ENCODE measurements around the gene TMEM121.

Gene TMEM121

GRCh38 chr14:105508069-105508468 lies 18.3 kb upstream of the TMEM121 start:
- H3K36me3 Mint-ChIP-seq (ENCODE audit: insufficient read depth): peaks cover 19% of the 10 kb centered on the region
- H3K27me3 Mint-ChIP-seq: peaks cover 28 to 57% of the 10 kb centered on the region in 2 donors
- ATAC-seq (replicated peaks): no peak
- no peak overlapping the region for H3K4me3 Mint-ChIP-seq
- no peak overlapping the region for H3K27ac Mint-ChIP-seq
- no peak for DNase-seq
- H3K4me1 Mint-ChIP-seq (ENCODE audit: low read depth in 2 of 2): no peaks in the 10 kb centered on the region
- H3K9me3 Mint-ChIP-seq: no peaks in the 10 kb centered on the region

GRCh38 chr14:105508601-105509000 lies 17.8 kb upstream of the TMEM121 start:
- peaks cover 34 to 59% of the 10 kb centered on the region in 2 donors for H3K27me3 Mint-ChIP-seq
- peaks cover 13% of the 10 kb centered on the region for H3K36me3 Mint-ChIP-seq (ENCODE audit: insufficient read depth)
- no peak for ATAC-seq (replicated peaks)
- no peak overlapping the region for H3K27ac Mint-ChIP-seq
- H3K9me3 Mint-ChIP-seq: no peaks in the 10 kb centered on the region
- H3K4me3 Mint-ChIP-seq: no peak overlapping the region
- H3K4me1 Mint-ChIP-seq (ENCODE audit: low read depth in 2 of 2): no peaks in the 10 kb centered on the region
- no peak for DNase-seq

GRCh38 chr14:105517096-105517495 lies 9.3 kb upstream of the TMEM121 start:
- peaks cover 75 to 84% of the 10 kb centered on the region in 2 donors for H3K27me3 Mint-ChIP-seq
- no peaks in the 10 kb centered on the region for H3K4me1 Mint-ChIP-seq (ENCODE audit: low read depth in 2 of 2)
- DNase-seq: no peak
- ATAC-seq (replicated peaks): no peak
- no peaks in the 10 kb centered on the region for H3K9me3 Mint-ChIP-seq
- H3K36me3 Mint-ChIP-seq (ENCODE audit: insufficient read depth): no peaks in the 10 kb centered on the region
- no peak overlapping the region for H3K4me3 Mint-ChIP-seq
- H3K27ac Mint-ChIP-seq: no peak overlapping the region

GRCh38 chr14:105519946-105520698 lies 6.3 kb upstream of the TMEM121 start:
- Mint-ChIP-seq H3K4me3 (no peak overlapping the region), H3K36me3 (ENCODE audit: insufficient read depth) (no peaks in the 10 kb centered on the region), H3K4me1 (ENCODE audit: low read depth in 2 of 2) (no peaks in the 10 kb centered on the region), H3K9me3 (no peaks in the 10 kb centered on the region), H3K27me3 (peaks cover 60 to 68% of the 10 kb centered on the region in 2 donors), H3K27ac (no peak overlapping the region)
- ATAC-seq (replicated peaks): no peak
- DNase-seq: no peak

GRCh38 chr14:105525326-105525725 lies 1.1 kb upstream of the TMEM121 start:
- Mint-ChIP-seq H3K27ac (no peak overlapping the region), H3K27me3 (peaks cover 32 to 43% of the 10 kb centered on the region in 2 donors), H3K4me3 (peak overlapping the region; percentile 47 to 57), H3K36me3 (ENCODE audit: insufficient read depth) (peaks cover 4% of the 10 kb centered on the region), H3K9me3 (no peaks in the 10 kb centered on the region), H3K4me1 (ENCODE audit: low read depth in 2 of 2) (peaks cover 5 to 15% of the 10 kb centered on the region in 2 donors)
- ATAC-seq (replicated peaks) (no peak), DNase-seq (no peak)

GRCh38 chr14:105526776-105527380 lies 495 bp downstream of the TMEM121 start:
- DNase-seq: no peak
- no peak for ATAC-seq (replicated peaks)
- H3K9me3 Mint-ChIP-seq: no peaks in the 10 kb centered on the region
- peaks cover 5 to 18% of the 10 kb centered on the region in 2 donors for H3K4me1 Mint-ChIP-seq (ENCODE audit: low read depth in 2 of 2)
- H3K36me3 Mint-ChIP-seq (ENCODE audit: insufficient read depth): peaks cover 4% of the 10 kb centered on the region
- H3K27me3 Mint-ChIP-seq: peaks cover 27 to 41% of the 10 kb centered on the region in 2 donors
- H3K4me3 Mint-ChIP-seq: peak overlapping the region; percentile 81
- H3K27ac Mint-ChIP-seq: no peak overlapping the region

- Mint-ChIP-seq H3K4me3 (peak overlapping the region; percentile 81), H3K27me3 (peaks cover 28 to 39% of the 10 kb centered on the region in 2 donors), H3K27ac (no peak overlapping the region), H3K9me3 (no peaks in the 10 kb centered on the region), H3K4me1 (ENCODE audit: low read depth in 2 of 2) (peaks cover 5 to 22% of the 10 kb centered on the region in 2 donors), H3K36me3 (ENCODE audit: insufficient read depth) (peaks cover 4% of the 10 kb centered on the region)
- no peak for DNase-seq
- ATAC-seq (replicated peaks): no peak
These were observed 1.0 kb downstream of the TMEM121 start for GRCh38 chr14:105527381-105527825.

GRCh38 chr14:105527826-105528585 lies 1.6 kb downstream of the TMEM121 start:
- Mint-ChIP-seq H3K9me3 (no peaks in the 10 kb centered on the region), H3K36me3 (ENCODE audit: insufficient read depth) (peaks cover 4% of the 10 kb centered on the region), H3K27me3 (peaks cover 32 to 42% of the 10 kb centered on the region in 2 donors), H3K4me1 (ENCODE audit: low read depth in 2 of 2) (peaks cover 5 to 24% of the 10 kb centered on the region in 2 donors), H3K4me3 (peak overlapping the region; percentile 81), H3K27ac (no peak overlapping the region)
- DNase-seq (peak; percentile 76 to 82 (median 81)), ATAC-seq (replicated peaks) (peak; percentile 72)

GRCh38 chr14:105528586-105529318 lies 2.4 kb downstream of the TMEM121 start:
- Mint-ChIP-seq H3K27me3 (peaks cover 34 to 44% of the 10 kb centered on the region in 2 donors), H3K36me3 (ENCODE audit: insufficient read depth) (peaks cover 4% of the 10 kb centered on the region), H3K9me3 (no peaks in the 10 kb centered on the region), H3K27ac (peak overlapping the region in 1 of 2 donors; percentile 68), H3K4me3 (peak overlapping the region; percentile 60 to 81), H3K4me1 (ENCODE audit: low read depth in 2 of 2) (peaks cover 5 to 24% of the 10 kb centered on the region in 2 donors)
- DNase-seq (no peak), ATAC-seq (replicated peaks) (peak; percentile 13)

- ATAC-seq (replicated peaks) (peak; percentile 23), DNase-seq (no peak)
- Mint-ChIP-seq H3K27me3 (peaks cover 38 to 47% of the 10 kb centered on the region in 2 donors), H3K27ac (peak overlapping the region in 1 of 2 donors; percentile 68), H3K36me3 (ENCODE audit: insufficient read depth) (peaks cover 7% of the 10 kb centered on the region), H3K4me1 (ENCODE audit: low read depth in 2 of 2) (peaks cover 5 to 24% of the 10 kb centered on the region in 2 donors), H3K9me3 (no peaks in the 10 kb centered on the region), H3K4me3 (peak overlapping the region; percentile 60 to 81)
These were observed 2.9 kb downstream of the TMEM121 start for GRCh38 chr14:105529319-105529568.

GRCh38 chr14:105529569-105530284 lies 3.3 kb downstream of the TMEM121 start:
- peaks cover 35 to 46% of the 10 kb centered on the region in 2 donors for H3K27me3 Mint-ChIP-seq
- H3K4me1 Mint-ChIP-seq (ENCODE audit: low read depth in 2 of 2): peaks cover 5 to 24% of the 10 kb centered on the region in 2 donors
- DNase-seq (no peak), ATAC-seq (replicated peaks) (peak; percentile 4)
- no peaks in the 10 kb centered on the region for H3K9me3 Mint-ChIP-seq
- peak overlapping the region in 1 of 2 donors; percentile 68 for H3K27ac Mint-ChIP-seq
- H3K4me3 Mint-ChIP-seq: peak overlapping the region; percentile 31 to 81
- peaks cover 7% of the 10 kb centered on the region for H3K36me3 Mint-ChIP-seq (ENCODE audit: insufficient read depth)

GRCh38 chr14:105530285-105531087 lies 4.1 kb downstream of the TMEM121 start:
- H3K27ac Mint-ChIP-seq: peak overlapping the region in 1 of 2 donors; percentile 35
- peaks cover 9% of the 10 kb centered on the region for H3K36me3 Mint-ChIP-seq (ENCODE audit: insufficient read depth)
- DNase-seq (no peak), ATAC-seq (replicated peaks) (no peak)
- H3K9me3 Mint-ChIP-seq: no peaks in the 10 kb centered on the region
- H3K27me3 Mint-ChIP-seq: peaks cover 35 to 41% of the 10 kb centered on the region in 2 donors
- H3K4me1 Mint-ChIP-seq (ENCODE audit: low read depth in 2 of 2): peaks cover 5 to 24% of the 10 kb centered on the region in 2 donors
- H3K4me3 Mint-ChIP-seq: peak overlapping the region; percentile 31 to 66
